Loucy (cell line): ENCODE results near the gene ROBO1.

Source experiments
- H2AFZ ChIP-seq: fragments of 200-600 bp; sonication (generic); 2 replicates; pipeline ENCODE4 v1.6.0; 2016; ENCODE audit warnings: antibody characterized with exemption, mild to moderate bottlenecking, low read length, moderate library complexity
- H3F3A ChIP-seq: fragments of 200-600 bp; 2 replicates; pipeline ENCODE4 v1.6.0; 2016; ENCODE audit warnings: antibody characterized with exemption, low read depth, mild to moderate bottlenecking
- H3K27me3 ChIP-seq: fragments of 200-600 bp; sonication (generic); 2 replicates; pipeline ENCODE4 v1.6.1; 2014; ENCODE audit warnings: low read length, mild to moderate bottlenecking; ENCODE audit not compliant: insufficient read depth, poor library complexity, severe bottlenecking
- H3K36me3 ChIP-seq: fragments of 200-600 bp; sonication (generic); 2 replicates; pipeline ENCODE4 v1.6.1; 2016; ENCODE audit warnings: low read length; ENCODE audit not compliant: insufficient read depth
- H3K4me1 ChIP-seq: fragments of 200-600 bp; sonication (generic); 2 replicates; pipeline ENCODE4 v1.5.1; 2014; ENCODE audit warnings: low read length, mild to moderate bottlenecking; ENCODE audit not compliant: insufficient read depth, poor library complexity, severe bottlenecking
- H3K4me2 ChIP-seq: fragments of 200-600 bp; sonication (generic); 2 replicates; pipeline ENCODE4 v1.6.0; 2014; ENCODE audit warnings: antibody characterized with exemption, low read length, low read depth, mild to moderate bottlenecking; ENCODE audit not compliant: poor library complexity, severe bottlenecking
- H3K4me3 ChIP-seq: fragments of 200-600 bp; sonication (generic); 2 replicates; pipeline ENCODE4 v1.5.1; 2014; ENCODE audit warnings: low read length, mild to moderate bottlenecking, mixed read lengths; ENCODE audit not compliant: poor library complexity, severe bottlenecking
- H3K79me2 ChIP-seq: fragments of 200-600 bp; sonication (generic); 2 replicates; pipeline ENCODE4 v1.6.1; 2014; ENCODE audit warnings: low read length; ENCODE audit not compliant: insufficient read depth
- H3K9ac ChIP-seq: fragments of 200-600 bp; sonication (generic); 2 replicates; pipeline ENCODE4 v1.6.0; 2014; ENCODE audit warnings: mild to moderate bottlenecking, low read depth, low read length, moderate library complexity; ENCODE audit not compliant: poor library complexity, severe bottlenecking
- H3K9me2 ChIP-seq: fragments of 200-600 bp; sonication (generic); replicated peaks from 2 replicates; pipeline ENCODE4 v1.6.1; 2016; ENCODE audit warnings: low read depth, low read length, mixed read lengths
- H3K9me3 ChIP-seq: fragments of 200-600 bp; sonication (generic); 2 replicates; pipeline ENCODE4 v1.6.1; 2014; ENCODE audit warnings: mild to moderate bottlenecking, antibody characterized with exemption, low read length, low read depth; ENCODE audit not compliant: insufficient read depth
- H4K20me1 ChIP-seq: fragments of 200-600 bp; sonication (generic); 2 replicates; pipeline ENCODE4 v1.6.0; 2014; ENCODE audit warnings: antibody characterized with exemption, low read length, mild to moderate bottlenecking; ENCODE audit not compliant: insufficient read depth, poor library complexity, severe bottlenecking
- EZH2phosphoT487 ChIP-seq: fragments of 200-600 bp; IDR thresholded peaks from 2 replicates; pipeline ENCODE4 v1.6.1; 2018; ENCODE audit warnings: antibody characterized with exemption, mild to moderate bottlenecking, moderate library complexity, borderline replicate concordance
- TF ChIP-seq, protein P1 (sequence below): fragments of 200-600 bp; sonication (generic); conservative IDR thresholded peaks from 2 replicates; pipeline ENCODE4 v1.5.1; 2014; ENCODE audit warnings: mild to moderate bottlenecking, antibody characterized with exemption, low read length

ROBO1 gene

DNA sequence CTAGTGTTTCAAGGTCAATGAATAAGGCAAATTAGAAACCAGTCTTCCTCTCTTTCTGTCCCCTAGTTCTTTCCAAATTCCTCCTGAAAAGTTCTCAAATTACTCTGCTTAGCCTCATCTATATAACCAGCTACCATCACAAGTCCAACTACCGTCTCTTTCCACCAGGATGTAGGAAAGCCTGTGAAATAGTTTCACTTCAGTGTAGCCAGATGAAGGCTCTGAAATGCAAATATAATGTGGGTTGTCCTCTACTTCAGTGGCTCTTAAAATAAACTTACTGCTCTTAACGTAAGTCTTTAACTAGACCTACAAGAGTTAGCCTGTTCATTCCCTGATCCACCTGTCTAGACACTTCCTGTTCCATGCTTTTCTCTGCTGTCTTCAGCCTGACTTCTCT lies 827.7 kb downstream of the ROBO1 start:
- Histone ChIP-seq H2AFZ (no peak overlapping the region), H3K4me1 (no peaks in the 10 kb centered on the region), H3K79me2 (no peaks in the 10 kb centered on the region), H3K9ac (no peak overlapping the region), H3K9me3 (no peaks in the 10 kb centered on the region), H3K4me2 (no peak overlapping the region), H3F3A (no peaks in the 10 kb centered on the region), H3K36me3 (no peaks in the 10 kb centered on the region), H4K20me1 (no peaks in the 10 kb centered on the region), H3K27me3 (no peaks in the 10 kb centered on the region), H3K9me2 (no peaks in the 10 kb centered on the region), H3K4me3 (no peak overlapping the region)
- TF ChIP-seq, protein P1, sequence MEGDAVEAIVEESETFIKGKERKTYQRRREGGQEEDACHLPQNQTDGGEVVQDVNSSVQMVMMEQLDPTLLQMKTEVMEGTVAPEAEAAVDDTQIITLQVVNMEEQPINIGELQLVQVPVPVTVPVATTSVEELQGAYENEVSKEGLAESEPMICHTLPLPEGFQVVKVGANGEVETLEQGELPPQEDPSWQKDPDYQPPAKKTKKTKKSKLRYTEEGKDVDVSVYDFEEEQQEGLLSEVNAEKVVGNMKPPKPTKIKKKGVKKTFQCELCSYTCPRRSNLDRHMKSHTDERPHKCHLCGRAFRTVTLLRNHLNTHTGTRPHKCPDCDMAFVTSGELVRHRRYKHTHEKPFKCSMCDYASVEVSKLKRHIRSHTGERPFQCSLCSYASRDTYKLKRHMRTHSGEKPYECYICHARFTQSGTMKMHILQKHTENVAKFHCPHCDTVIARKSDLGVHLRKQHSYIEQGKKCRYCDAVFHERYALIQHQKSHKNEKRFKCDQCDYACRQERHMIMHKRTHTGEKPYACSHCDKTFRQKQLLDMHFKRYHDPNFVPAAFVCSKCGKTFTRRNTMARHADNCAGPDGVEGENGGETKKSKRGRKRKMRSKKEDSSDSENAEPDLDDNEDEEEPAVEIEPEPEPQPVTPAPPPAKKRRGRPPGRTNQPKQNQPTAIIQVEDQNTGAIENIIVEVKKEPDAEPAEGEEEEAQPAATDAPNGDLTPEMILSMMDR, result no peak
- TF ChIP-seq EZH2phosphoT487, result no peak

DNA sequence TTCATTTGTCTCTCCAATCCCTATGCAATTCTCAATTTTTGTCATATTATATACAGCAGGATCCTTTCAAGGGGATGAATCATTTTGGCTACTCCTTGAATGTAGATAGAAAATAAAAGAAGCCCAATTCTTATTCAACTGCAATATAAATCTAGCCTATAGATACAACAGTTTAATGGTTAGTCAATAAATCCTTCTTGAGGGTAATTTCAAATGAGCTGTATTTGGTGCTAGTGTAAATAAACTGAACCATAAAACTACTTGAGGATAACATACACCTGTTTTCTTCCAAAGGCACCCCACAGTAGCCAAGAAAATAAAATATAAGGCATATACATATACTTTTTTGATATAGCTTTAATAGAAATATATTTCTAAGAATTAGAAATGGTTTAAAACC lies 830.3 kb downstream of the ROBO1 start:
- no peaks in the 10 kb centered on the region for H4K20me1 ChIP-seq
- H3K4me1 ChIP-seq, result no peaks in the 10 kb centered on the region
- TF ChIP-seq, protein P1, result no peak
- TF ChIP-seq EZH2phosphoT487, result no peak
- no peak overlapping the region for H3K4me2 ChIP-seq
- no peaks in the 10 kb centered on the region for H3K9me2 ChIP-seq
- H3K36me3 ChIP-seq, result no peaks in the 10 kb centered on the region
- no peak overlapping the region for H3K4me3 ChIP-seq
- H3F3A ChIP-seq, result no peaks in the 10 kb centered on the region
- H3K79me2 ChIP-seq, result no peaks in the 10 kb centered on the region
- H3K9me3 ChIP-seq, result no peaks in the 10 kb centered on the region
- no peak overlapping the region for H2AFZ ChIP-seq
- no peak overlapping the region for H3K9ac ChIP-seq
- H3K27me3 ChIP-seq, result no peaks in the 10 kb centered on the region

DNA sequence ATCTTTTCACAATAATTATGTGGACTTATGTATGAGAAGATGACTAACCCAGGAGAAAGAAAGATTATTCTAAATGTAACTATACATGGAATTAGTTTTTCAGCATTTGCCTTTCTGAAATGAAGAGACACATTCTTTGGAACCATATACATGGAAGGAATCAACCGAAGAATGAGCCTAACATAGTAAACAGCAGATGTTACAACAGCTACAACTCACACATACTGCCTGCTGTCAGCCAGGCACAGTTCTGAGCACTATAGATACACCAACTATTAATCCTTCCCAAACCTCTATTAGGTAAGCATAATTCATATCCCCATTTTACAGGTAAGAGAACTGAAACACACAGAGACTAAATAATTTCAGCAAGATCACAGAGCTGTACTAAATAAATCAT lies 840.0 kb downstream of the ROBO1 start:
- Histone ChIP-seq H4K20me1 (no peaks in the 10 kb centered on the region), H3K9me3 (no peaks in the 10 kb centered on the region), H3K4me2 (no peak overlapping the region), H3K4me3 (no peak overlapping the region), H3K36me3 (no peaks in the 10 kb centered on the region), H3F3A (no peaks in the 10 kb centered on the region), H3K9me2 (no peaks in the 10 kb centered on the region), H3K79me2 (no peaks in the 10 kb centered on the region), H3K9ac (no peak overlapping the region), H2AFZ (no peak overlapping the region), H3K4me1 (no peaks in the 10 kb centered on the region), H3K27me3 (no peaks in the 10 kb centered on the region)
- no peak for TF ChIP-seq EZH2phosphoT487
- TF ChIP-seq, protein P1, result no peak
